Spleen (tissue), 7 donors: ENCODE data around the gene SP4.

ENCODE experiments used
- CTCF ChIP-seq, 11 experiments: fragments of 200-600 bp in 7 of 11; fragments of 450-650 bp in 4 of 11; sonication (generic) in 4 of 11; IDR thresholded peaks in 8 of 11; conservative IDR thresholded peaks in 3 of 11; 1 replicate in 7 of 11; 2 replicates in 4 of 11; pipeline versions ENCODE4 v1.4.0 to v1.8.0; 2016 to 2021; ENCODE audit warnings: antibody characterized with exemption in 11 of 11, inconsistent platforms in 4 of 11, mild to moderate bottlenecking in 1 of 11
- POLR2A ChIP-seq, 3 donors: fragments of 450-650 bp; IDR thresholded peaks; one replicate each; pipeline ENCODE4 v1.5.1; 2017; ENCODE audit warnings: antibody characterized with exemption in 3 of 3, mild to moderate bottlenecking in 1 of 3
- POLR2AphosphoS5 ChIP-seq, 3 donors: sonication (generic); formaldehyde crosslinking; IDR thresholded peaks; one replicate each; pipeline ENCODE4 v1.5.1; 2017; ENCODE audit warnings: antibody characterized with exemption in 3 of 3
- donor health status: DM: no; HTN: no; CAD: no; lungs with moderate emphysema.
- donor health status: DM: no; HTN: no; CAD: no.
- donor health status: DM: no; HTN: no; CAD: no.

DNA sequence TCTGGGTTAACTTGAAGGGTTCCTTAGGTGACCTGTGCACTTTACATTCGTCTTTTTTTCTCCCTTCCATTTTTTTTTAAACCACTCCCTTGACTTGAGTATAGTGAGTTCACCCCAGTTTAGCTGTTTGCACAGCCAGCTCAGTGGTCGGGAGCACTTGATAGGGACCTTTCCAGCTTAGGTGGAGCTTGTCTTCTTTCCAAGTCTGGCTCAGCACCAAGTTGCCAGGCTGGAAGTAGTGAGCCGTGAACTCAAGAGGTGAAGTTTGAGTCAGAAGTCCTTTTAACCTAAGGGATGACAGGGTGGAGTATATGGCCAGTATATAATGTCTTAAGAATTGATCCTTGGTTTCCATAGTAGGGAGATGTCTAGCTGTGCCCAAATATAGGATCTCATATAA is 122.2 kb downstream of the SP4 start:
- TF ChIP-seq CTCF (IDR thresholded peaks at IDR 0.05 in 8 of 11, conservative IDR thresholded peaks at IDR 0.05 in 3 of 11) (no peak), POLR2A (IDR thresholded peaks at IDR 0.05) (no peak), POLR2AphosphoS5 (IDR thresholded peaks at IDR 0.05) (no peak)
